CD1c-positive myeloid dendritic cell (primary cell): Measurements from ENCODE around the gene PCDHGB3.

ENCODE experiments used
- DNase-seq: peaks from one replicate; pipeline ENCODE4 v3.0.0-alpha.2; 2016; ENCODE audit errors: extremely low spot score

The PCDHGB3 gene

GRCh38 chr5:141419074-141419880, 49.2 kb downstream of the PCDHGB3 start:
- DNase-seq: no peak

GRCh38 chr5:141420855-141421488, 50.9 kb downstream of the PCDHGB3 start, which contains the start of gene PCDHGA11:
TSS of gene PCDHGA11 (plus strand) at chr5:141421051. CDS start at chr5:141421228, 177 bp downstream.
- DNase-seq: peak; percentile 84

- no peak for DNase-seq
Measured at GRCh38 chr5:141421489-141421855, 51.4 kb downstream of the PCDHGB3 start.
